Testis (tissue), 3 donors: Measurements from ENCODE around the gene GID8. TPM values are rescaled to one million over a fixed set of nuclear protein-coding genes. Genes with fewer than 3 reads are reported as not detected.

ENCODE experiments used
- DNase-seq: peaks from one replicate; pipeline ENCODE4 v3.0.0-alpha.2; 2019
- H3K27ac ChIP-seq, 2 donors: fragments of 200-600 bp; sonication (generic); one replicate each; pipeline ENCODE4 v1.5.1; 2019
- H3K27me3 ChIP-seq: fragments of 200-600 bp; sonication (generic); one replicate; pipeline ENCODE4 v1.5.1; 2019
- H3K36me3 ChIP-seq: fragments of 200-600 bp; sonication (generic); one replicate; pipeline ENCODE4 v1.5.1; 2017; ENCODE audit warnings: low read depth; ENCODE audit errors: missing control alignments
- H3K4me1 ChIP-seq: fragments of 200-600 bp; sonication (generic); one replicate; pipeline ENCODE4 v1.5.1; 2019
- H3K4me3 ChIP-seq, 2 donors: fragments of 200-600 bp; sonication (generic); one replicate each; pipeline ENCODE4 v1.5.1; 2017 to 2019
- H3K9me3 ChIP-seq: fragments of 200-600 bp; sonication (generic); one replicate; pipeline ENCODE4 v1.5.1; 2017
- CTCF ChIP-seq, 3 experiments: fragments of 450-650 bp in 2 of 3; fragments of 200-600 bp in 1 of 3; sonication (generic) in 1 of 3; IDR thresholded peaks; one replicate each; pipeline ENCODE4 v1.5.1; 2016 to 2019; ENCODE audit warnings: antibody characterized with exemption in 3 of 3, mild to moderate bottlenecking in 2 of 3, moderate library complexity in 1 of 3
- POLR2A ChIP-seq: fragments of 450-650 bp; IDR thresholded peaks from one replicate; pipeline ENCODE4 v1.6.1; 2017; ENCODE audit warnings: antibody characterized with exemption, mild to moderate bottlenecking, moderate library complexity
- WGBS, 2 donors: methylation state at CpG; one replicate each; pipeline ENCODE4 v1.1.5; 2018; 5-methylcytosine and 5-hydroxymethylcytosine counted together
- intact Hi-C: fragments of 100-400 bp; cut with DNase I; formaldehyde crosslinking; loops from one replicate; pipeline ENCODE4 v1.15.1; 2023; ENCODE audit warnings: low total_unique reads
- polyA plus RNA-seq: library from polyadenylated mRNA; stranded (reverse); fragments of 350-450 nt; fragmentation: Illumina TruSeq; extraction: RNeasy Lipid Tissue Mini Kit (QIAGEN cat#74804); gene quantifications from one replicate; pipeline ENCODE4 v1.2.3, GENCODE V29; 2014; ENCODE audit warnings: low read depth, low replicate concordance; ENCODE audit not compliant: insufficient read depth
- total RNA-seq, 2 donors: library from RNA; depleted of rRNA; stranded (reverse); fragments of >200 nt; gene quantifications; one replicate each; pipeline ENCODE4 v1.2.3, GENCODE V29; 2016

GID8 gene
- total and polyA plus RNA-seq, 3 donors from 2014 or later = 27.3 to 42.6 (median 41.9) TPM

DNA sequence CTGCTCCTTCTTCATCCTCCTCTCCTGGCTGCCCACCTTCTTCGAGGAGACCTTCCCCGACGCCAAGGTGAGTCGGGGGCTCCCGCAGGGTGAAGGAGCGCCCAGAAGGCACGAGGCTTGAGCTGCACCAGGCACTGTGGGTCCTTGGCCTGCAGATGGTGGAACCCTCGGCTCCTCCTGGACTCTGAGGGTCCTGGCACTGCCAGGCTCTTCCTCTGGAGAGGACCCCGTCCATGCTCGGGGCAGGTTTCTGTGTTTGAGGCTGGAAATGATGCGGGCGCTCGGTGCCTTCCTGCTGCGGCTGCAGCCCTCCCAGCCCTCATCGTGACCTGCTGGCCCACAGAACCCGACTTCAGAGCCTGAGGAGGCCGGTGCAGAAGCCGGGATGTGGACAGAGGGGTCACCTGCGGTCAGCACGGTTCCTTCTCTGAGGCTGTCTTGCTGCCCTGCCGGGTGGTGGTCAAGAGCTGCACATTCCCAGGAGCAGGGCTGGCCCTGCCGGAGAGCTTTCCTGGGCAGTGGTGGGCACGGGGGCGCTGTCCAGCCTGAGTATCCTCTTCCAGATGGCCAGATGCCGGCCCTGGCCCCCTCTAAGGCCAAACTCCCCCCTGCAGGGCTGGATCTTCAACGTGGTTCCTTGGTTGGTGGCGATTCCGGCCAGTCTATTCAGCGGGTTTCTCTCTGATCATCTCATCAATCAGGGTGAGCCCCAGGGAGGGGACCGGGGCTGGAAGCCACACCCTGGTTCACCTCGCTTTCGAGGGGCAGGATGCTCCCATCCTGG, 25.9 kb downstream of the GID8 start:
- H3K36me3 ChIP-seq = no peaks in the 10 kb centered on the region
- 84 to 92% methylated on average over 15 to 32 of the region's 32 CpGs for WGBS, 2 donors
- DNase-seq = no peak
- intact Hi-C loops = no loop called here
- H3K4me1 ChIP-seq = peaks cover 1% of the 10 kb centered on the region
- H3K4me3 ChIP-seq = no peak overlapping the region
- no peak overlapping the region for H3K27ac ChIP-seq
- TF ChIP-seq POLR2A (no peak), CTCF (IDR thresholded peaks at IDR 0.05) (no peak)
- no peaks in the 10 kb centered on the region for H3K9me3 ChIP-seq
- H3K27me3 ChIP-seq = no peaks in the 10 kb centered on the region

GRCh38 chr20:62964700-62965099, 26.8 kb downstream of the GID8 start:
- WGBS, 2 donors = 89 to 93% methylated on average over 17 to 20 of the region's 20 CpGs
- TF ChIP-seq CTCF (IDR thresholded peaks at IDR 0.05) = no peak
- TF ChIP-seq POLR2A = no peak
- Histone ChIP-seq H3K27ac (no peak overlapping the region), H3K27me3 (no peaks in the 10 kb centered on the region), H3K9me3 (no peaks in the 10 kb centered on the region), H3K36me3 (no peaks in the 10 kb centered on the region), H3K4me1 (peaks cover 6% of the 10 kb centered on the region), H3K4me3 (no peak overlapping the region)
- intact Hi-C loops = no loop called here
- DNase-seq = no peak

GRCh38 chr20:62965363-62965771, 27.4 kb downstream of the GID8 start:
- no peak for DNase-seq
- Histone ChIP-seq H3K27ac (no peak overlapping the region), H3K27me3 (no peaks in the 10 kb centered on the region), H3K36me3 (no peaks in the 10 kb centered on the region), H3K4me3 (no peak overlapping the region), H3K9me3 (no peaks in the 10 kb centered on the region), H3K4me1 (peaks cover 6% of the 10 kb centered on the region)
- WGBS, 2 donors = 85 to 93% methylated on average over 5 to 19 of the region's 19 CpGs
- intact Hi-C loops = no loop called here
- no peak for TF ChIP-seq CTCF (IDR thresholded peaks at IDR 0.05)
- no peak for TF ChIP-seq POLR2A

GRCh38 chr20:62966212-62967148, 28.5 kb downstream of the GID8 start:
- no peak overlapping the region for H3K27ac ChIP-seq
- no peaks in the 10 kb centered on the region for H3K9me3 ChIP-seq
- H3K27me3 ChIP-seq = no peaks in the 10 kb centered on the region
- peaks cover 6% of the 10 kb centered on the region for H3K4me1 ChIP-seq
- DNase-seq = no peak
- H3K4me3 ChIP-seq = no peak overlapping the region
- WGBS, 2 donors = 86 to 97% methylated on average over 7 to 26 of the region's 27 CpGs
- TF ChIP-seq POLR2A (no peak), CTCF (IDR thresholded peaks at IDR 0.05) (no peak)
- no peaks in the 10 kb centered on the region for H3K36me3 ChIP-seq
- intact Hi-C loops = no loop called here
